Cardiac ventricle fibroblast (primary cell): ENCODE data around the gene HMGCL. TPM values are rescaled to one million over a fixed set of nuclear protein-coding genes. Genes with fewer than 3 reads are reported as not detected.

Experiments used
- total RNA-seq: library from RNA; depleted of rRNA; stranded (reverse); fragments of >200 nt; gene quantifications from 2 replicates; pipeline ENCODE4 v1.2.3, GENCODE V29; 2015

The HMGCL gene
- 35.4 and 45.7 TPM in 2 replicates for total RNA-seq

GRCh38 chr1:23825076-23825761, at the start of gene HMGCL:
Gene HMGCL, minus strand, starts transcription at chr1:23825429. Its CDS starts 14 bp downstream, at chr1:23825415.

GRCh38 chr1:23867895-23868556, 42.8 kb upstream of the HMGCL start, which contains the start of gene FUCA1:
Gene FUCA1, minus strand, starts transcription at chr1:23868290. Its CDS starts 4 bp downstream, at chr1:23868286.

GRCh38 chr1:23800400-23801337, 24.6 kb downstream of the HMGCL start, which contains the start of gene GALE:
Gene GALE, minus strand, starts transcription at chr1:23800754. Its CDS starts 1,747 bp downstream, at chr1:23799007.

GRCh38 chr1:23790696-23791515, 34.3 kb downstream of the HMGCL start, which contains the start of gene LYPLA2:
Gene LYPLA2, plus strand, starts transcription at chr1:23791145. Its CDS starts 1,538 bp downstream, at chr1:23792683.

GRCh38 chr1:23777979-23778814, 47.0 kb downstream of the HMGCL start, which contains the start of gene PITHD1:
Gene PITHD1, plus strand, starts transcription at chr1:23778418. Its CDS starts 98 bp downstream, at chr1:23778516.

Other genes starting within 250 kb of the HMGCL start
- 1,144 and 1,360 TPM in 2 replicates for gene RPL11, start 133.6 kb downstream of the HMGCL start, total RNA-seq
- gene ELOA, start 82.0 kb downstream of the HMGCL start, total RNA-seq = 28.6 and 32.2 TPM in 2 replicates
- 33.3 and 35.2 TPM in 2 replicates for gene PITHD1, start 47.0 kb downstream of the HMGCL start, total RNA-seq
- gene LYPLA2, start 34.3 kb downstream of the HMGCL start, total RNA-seq = 25.3 and 37.9 TPM in 2 replicates
- 10.8 and 14.7 TPM in 2 replicates for gene GALE, start 24.7 kb downstream of the HMGCL start, total RNA-seq
- gene FUCA1, start 42.9 kb upstream of the HMGCL start, total RNA-seq = 7.4 and 7.6 TPM in 2 replicates
- not detected in 2 replicates for gene CNR2, start 87.9 kb upstream of the HMGCL start, total RNA-seq
- gene PNRC2, start 134.4 kb upstream of the HMGCL start, total RNA-seq = 73.2 and 91.9 TPM in 2 replicates
- gene SRSF10, start 154.9 kb upstream of the HMGCL start, total RNA-seq = 52.7 and 65.6 TPM in 2 replicates